ENCODE measurements around the gene L1TD1. TPM values are rescaled to one million over a fixed set of nuclear protein-coding genes. Genes with fewer than 3 reads are reported as not detected.

The L1TD1 gene
- total and polyA plus RNA-seq, 2 donors (not counting 3 experiments of a cell fraction or from before 2014, with no cell fraction given): 0.01 TPM; not detected in 1

GRCh38 chr1:62235576-62235975, 40.9 kb downstream of the L1TD1 start:
- Histone ChIP-seq H3K27me3 (ENCODE audit: control insufficient read depth in 2 of 2, insufficient read depth in 2 of 2, low read length in 2 of 2) (no peaks in the 10 kb centered on the region), H4K20me1 (replicated peaks; ENCODE audit: control insufficient read depth, extremely low read depth, insufficient read depth, low read length) (no peaks in the 10 kb centered on the region), H3K9ac (replicated peaks; ENCODE audit: extremely low read depth, insufficient read depth, low read length) (no peak overlapping the region), H3K4me1 (ENCODE audit: control insufficient read depth, extremely low read depth, insufficient read depth, low read length) (no peaks in the 10 kb centered on the region), H3K27ac (ENCODE audit: insufficient read depth, low read depth, low read length) (no peak overlapping the region), H3K9me1 (replicated peaks; ENCODE audit: control insufficient read depth, extremely low read depth, insufficient read depth, low read length) (no peaks in the 10 kb centered on the region), H3K79me2 (ENCODE audit: control insufficient read depth, insufficient read depth, low read length) (no peaks in the 10 kb centered on the region), H3K4me2 (ENCODE audit: insufficient read depth, low read length) (no peak overlapping the region), H3K9me3 (replicated peaks; ENCODE audit: control insufficient read depth, insufficient read depth, low read length) (no peaks in the 10 kb centered on the region), H3K36me3 (ENCODE audit: control insufficient read depth in 2 of 2, extremely low read depth in 1 of 2, insufficient read depth in 2 of 2, low read length in 2 of 2) (no peaks in the 10 kb centered on the region), H2AFZ (ENCODE audit: low read depth, low read length) (no peak overlapping the region), H3K4me3 (replicated peaks in 1 of 3; ENCODE audit: insufficient read depth in 1 of 3, low read depth in 1 of 3, low read length in 3 of 3) (no peak overlapping the region)
- DNase-seq (ENCODE audit: low read depth, low spot score) (no peak), FAIRE-seq (no peak)
- ChIA-PET CTCF (no interaction called here), POLR2A (no interaction called here)
- TF ChIP-seq MAX (IDR thresholded peaks at IDR 0.05; ENCODE audit: insufficient read depth, insufficient read length) (no peak), MYC (IDR thresholded peaks at IDR 0.05; ENCODE audit: low read depth, low read length) (no peak), POLR2AphosphoS5 (IDR thresholded peaks at IDR 0.05; ENCODE audit: insufficient read depth, low read depth, low read length) (no peak), FOS (IDR thresholded peaks at IDR 0.05; ENCODE audit: borderline replicate concordance, insufficient read depth, low read length) (no peak), GATA2 (IDR thresholded peaks at IDR 0.05; ENCODE audit: insufficient read depth, insufficient read length, low read depth, low read length) (no peak), JUN (IDR thresholded peaks at IDR 0.05; ENCODE audit: borderline replicate concordance, insufficient read depth, insufficient read length, low read depth) (no peak), EZH2 (IDR thresholded peaks at IDR 0.05; ENCODE audit: borderline replicate concordance, low read depth, low read length, severe bottlenecking) (no peak), POLR2A (IDR thresholded peaks at IDR 0.05; ENCODE audit: low read depth, low read length) (no peak), CTCF (IDR thresholded peaks at IDR 0.05; ENCODE audit: extremely low read depth in 1 of 2, insufficient read depth in 1 of 2, low read depth in 1 of 2, low read length in 2 of 2) (no peak)
- no TSS peak for BruUV-seq (replicated peaks)
- dilution Hi-C loops (cut with MboI; ENCODE audit: extremely low pct_ligation_motif_present, low sequenced_read_pairs) (no loop called here), intact Hi-C loops (cut with micrococcal nuclease) (no loop called here)
